HCT116 (cell line): ENCODE data around the gene SLC22A13. TPM values are rescaled to one million over a fixed set of nuclear protein-coding genes. Genes with fewer than 3 reads are reported as not detected.

Experiments
- ATAC-seq: fragments of 200-7000 bp; cut with Tn5 transposase; 2 replicates; pipeline ENCODE4 v1.9.1; 2020; ENCODE audit warnings: mild to moderate bottlenecking, moderate library complexity
- BruUV-seq: library from RNA; stranded (reverse); fragments of 400-500 nt; replicated peaks from 2 replicates; lab custom pipeline; 2021; lab: Mats Ljungman, UMichigan
- CTCF ChIA-PET: fragments of 300-600 bp; sonication (Branson Sonifier 250); formaldehyde crosslinking; loops from one replicate; lab custom pipeline; 2021; ENCODE audit warnings: antibody characterized with exemption; lab: Charles Lee
- POLR2A ChIA-PET: fragments of 300-600, 350-600 bp; sonication (Branson Sonifier 250); formaldehyde crosslinking; loops from one replicate; lab custom pipeline; 2021; ENCODE audit warnings: antibody characterized with exemption; lab: Charles Lee
- RAD21 ChIA-PET, 2 experiments: fragments of 300-600 bp; sonication (Branson Sonifier 250); formaldehyde crosslinking; loops; one replicate each; lab custom pipeline; 2023; ENCODE audit warnings: low total read pairs in 2 of 2; ENCODE audit not compliant: uncharacterized antibody in 2 of 2, unreplicated experiment in 2 of 2, low non-redundant PET in 1 of 2; lab: Charles Lee
- DNase-seq: peaks from one replicate; pipeline ENCODE4 v3.0.0-alpha.2; 2010; ENCODE audit warnings: low read depth, low spot score
- H2AFZ ChIP-seq: fragments of 200-600 bp; shearing (Covaris generic), sonication (generic); 2 replicates; pipeline ENCODE4 v1.6.1; 2017; ENCODE audit warnings: low read depth, mixed run types, mixed read lengths, antibody characterized with exemption, low read length; ENCODE audit not compliant: poor library complexity, severe bottlenecking
- H3K27ac ChIP-seq: 2 replicates; pipeline ENCODE4 v1.5.1; 2012; ENCODE audit warnings: low read depth, low read length
- H3K27me3 ChIP-seq: fragments of 200-600 bp; sonication (generic); 2 replicates; pipeline ENCODE4 v1.6.1; 2016; ENCODE audit warnings: mixed run types, low read length, mixed read lengths; ENCODE audit not compliant: insufficient read depth
- H3K36me3 ChIP-seq, 2 experiments: fragments of 200-500 bp in 1 of 2; fragments of 200-600 bp in 1 of 2; sonication (Bioruptor generic) in 1 of 2; sonication (generic) in 1 of 2; 2 replicates each; pipeline versions ENCODE4 v1.5.1 to v1.6.1; 2014 to 2016; ENCODE audit warnings: low read length in 2 of 2, inconsistent platforms in 1 of 2, mixed read lengths in 1 of 2, mixed run types in 1 of 2; ENCODE audit not compliant: insufficient read depth in 2 of 2, control insufficient read depth in 1 of 2
- H3K4me1 ChIP-seq, 2 experiments: fragments of 200-600 bp in 1 of 2; sonication (generic) in 1 of 2; 2 replicates each; pipeline versions ENCODE4 v1.5.1 to v1.6.1; 2012 to 2017; ENCODE audit warnings: low read length in 2 of 2, inconsistent platforms in 1 of 2, mild to moderate bottlenecking in 1 of 2, mixed read lengths in 1 of 2, mixed run types in 1 of 2, moderate library complexity in 1 of 2; ENCODE audit not compliant: insufficient read depth in 2 of 2, control insufficient read depth in 1 of 2
- H3K4me2 ChIP-seq: fragments of 200-600 bp; sonication (generic); 2 replicates; pipeline ENCODE4 v1.6.1; 2017; ENCODE audit warnings: mixed run types, low read length, mixed read lengths
- H3K4me3 ChIP-seq, 2 experiments: fragments of 200-600 bp in 1 of 2; sonication (generic) in 1 of 2; replicated peaks in 1 of 2; 2 replicates each; pipeline ENCODE4 v1.5.1; 2011 to 2016; ENCODE audit warnings: low read length in 2 of 2, control low read depth in 1 of 2, low read depth in 1 of 2, mild to moderate bottlenecking in 1 of 2, mixed read lengths in 1 of 2, mixed run types in 1 of 2
- H3K79me2 ChIP-seq: fragments of 200-600 bp; sonication (generic); 2 replicates; pipeline ENCODE4 v1.6.1; 2017; ENCODE audit warnings: mild to moderate bottlenecking, mixed run types, low read length, moderate library complexity, mixed read lengths; ENCODE audit not compliant: insufficient read depth
- H3K9ac ChIP-seq: fragments of 200-600 bp; sonication (generic); 2 replicates; pipeline ENCODE4 v1.6.1; 2016; ENCODE audit warnings: low read length, mixed read lengths
- H3K9me2 ChIP-seq: fragments of 200-600 bp; sonication (generic), shearing (Covaris generic); 2 replicates; pipeline ENCODE4 v1.6.1; 2017; ENCODE audit warnings: mixed run types, mild to moderate bottlenecking, moderate library complexity; ENCODE audit not compliant: insufficient read depth
- H3K9me3 ChIP-seq, 2 experiments: fragments of 200-500 bp in 1 of 2; fragments of 200-600 bp in 1 of 2; sonication (Bioruptor generic) in 1 of 2; sonication (generic) in 1 of 2; 2 replicates each; pipeline ENCODE4 v1.6.1; 2014 to 2017; ENCODE audit warnings: low read length in 2 of 2, mixed read lengths in 2 of 2, inconsistent platforms in 1 of 2, low read depth in 1 of 2, mild to moderate bottlenecking in 1 of 2, mixed run types in 1 of 2, moderate library complexity in 1 of 2; ENCODE audit not compliant: control insufficient read depth in 1 of 2, insufficient read depth in 1 of 2
- H4K20me1 ChIP-seq: fragments of 200-600 bp; sonication (generic), shearing (Covaris generic); 2 replicates; pipeline ENCODE4 v1.6.1; 2017; ENCODE audit warnings: mixed run types, mild to moderate bottlenecking, moderate library complexity; ENCODE audit not compliant: insufficient read depth
- EGR1 ChIP-seq: IDR thresholded peaks from 2 replicates; pipeline ENCODE4 v1.6.1; 2012; ENCODE audit warnings: low read depth
- EZH2phosphoT487 ChIP-seq: fragments of 200-600 bp; IDR thresholded peaks from 2 replicates; pipeline ENCODE4 v1.6.1; 2018; ENCODE audit warnings: antibody characterized with exemption, borderline replicate concordance
- POLR2A ChIP-seq: IDR thresholded peaks from 2 replicates; pipeline ENCODE4 v1.7.0; 2011; ENCODE audit warnings: borderline replicate concordance; ENCODE audit not compliant: insufficient read depth, insufficient read length; ENCODE audit errors: extremely low read depth
- POLR2AphosphoS5 ChIP-seq: IDR thresholded peaks from 2 replicates; pipeline ENCODE4 v1.6.1; 2011; ENCODE audit warnings: mild to moderate bottlenecking, low read depth, low read length, moderate library complexity
- RAD21 ChIP-seq: IDR thresholded peaks from 2 replicates; pipeline ENCODE4 v1.6.1; 2012; ENCODE audit warnings: low read depth, mild to moderate bottlenecking
- REST ChIP-seq: IDR thresholded peaks from 2 replicates; pipeline ENCODE4 v1.6.1; 2012; ENCODE audit warnings: low read depth
- SP1 ChIP-seq: IDR thresholded peaks from 2 replicates; pipeline ENCODE4 v1.6.1; 2012; ENCODE audit warnings: low read depth
- TCF7L2 ChIP-seq: IDR thresholded peaks from 2 replicates; pipeline ENCODE4 v1.7.0; 2011; ENCODE audit warnings: borderline replicate concordance, inconsistent platforms; ENCODE audit not compliant: insufficient read depth, insufficient read length; ENCODE audit errors: extremely low read depth
- ZBTB33 ChIP-seq: IDR thresholded peaks from 2 replicates; pipeline ENCODE4 v1.6.1; 2011; ENCODE audit warnings: mild to moderate bottlenecking, low read length, moderate library complexity; ENCODE audit not compliant: insufficient replicate concordance; ENCODE audit errors: extremely low read depth
- ZFX ChIP-seq: fragments of 450-650 bp; IDR thresholded peaks from 2 replicates; pipeline ENCODE4 v1.6.1; 2017
- ZNF274 ChIP-seq: fragments of 200-500 bp; sonication (Bioruptor generic); IDR thresholded peaks from 2 replicates; pipeline ENCODE4 v1.6.1; 2014; ENCODE audit warnings: mild to moderate bottlenecking, low read depth, low read length, inconsistent platforms
- intact Hi-C: fragments of 100-400 bp; cut with micrococcal nuclease; formaldehyde crosslinking; loops from 2 replicates; pipeline ENCODE4 v1.10.0; 2022
- total RNA-seq: library from RNA; stranded (reverse); gene quantifications from one replicate; pipeline ENCODE4 v1.2.1, GENCODE V29; 2021; ENCODE audit not compliant: unreplicated experiment

Gene SLC22A13
- total RNA-seq, 1 experiment from 2014 or later: 0.47 TPM

GRCh38 chr3:38314112-38314763, 48.6 kb downstream of the SLC22A13 start:
- RAD21 ChIA-PET: no interaction called here
- TF ChIP-seq ZNF274 (no peak), RAD21 (no peak), SP1 (no peak)
- intact Hi-C loops: no loop called here
- H3K36me3 ChIP-seq: no peaks in the 10 kb centered on the region
- no peaks in the 10 kb centered on the region for H3K4me1 ChIP-seq
- H3K9ac ChIP-seq: no peak overlapping the region
- POLR2A ChIA-PET: no interaction called here
- H3K27ac ChIP-seq: no peak overlapping the region
- ATAC-seq (no peak), DNase-seq (no peak)
- H3K79me2 ChIP-seq: no peaks in the 10 kb centered on the region
- H3K27me3 ChIP-seq: no peaks in the 10 kb centered on the region
- no peak overlapping the region for H3K4me2 ChIP-seq
- BruUV-seq: no TSS peak
- no peaks in the 10 kb centered on the region for H3K9me3 ChIP-seq
- no peak overlapping the region for H2AFZ ChIP-seq
- no peaks in the 10 kb centered on the region for H3K9me2 ChIP-seq
- CTCF ChIA-PET: no interaction called here
- no peaks in the 10 kb centered on the region for H4K20me1 ChIP-seq
- no peak overlapping the region for H3K4me3 ChIP-seq

- BruUV-seq: no TSS peak
- H3K27me3 ChIP-seq: no peaks in the 10 kb centered on the region
- TF ChIP-seq TCF7L2 (no peak), EGR1 (no peak), ZBTB33 (no peak), ZFX (no peak), POLR2A (no peak), EZH2phosphoT487 (no peak), REST (no peak), POLR2AphosphoS5 (no peak)
These were observed 49.3 kb downstream of the SLC22A13 start for GRCh38 chr3:38314764-38315487.

More at GRCh38 chr3:38314764-38315487, 49.3 kb downstream of the SLC22A13 start:
- H4K20me1 ChIP-seq: no peaks in the 10 kb centered on the region
- H3K36me3 ChIP-seq: no peaks in the 10 kb centered on the region
- no peak overlapping the region for H3K9ac ChIP-seq
- intact Hi-C loops: no loop called here
- no peak for DNase-seq
- no peak overlapping the region for H2AFZ ChIP-seq
- no peak overlapping the region for H3K4me3 ChIP-seq
- POLR2A ChIA-PET: no interaction called here
- CTCF ChIA-PET: no interaction called here
- no peaks in the 10 kb centered on the region for H3K9me2 ChIP-seq
- H3K4me2 ChIP-seq: no peak overlapping the region
- H3K79me2 ChIP-seq: no peaks in the 10 kb centered on the region
- ATAC-seq: no peak
- H3K4me1 ChIP-seq: no peaks in the 10 kb centered on the region
- H3K27ac ChIP-seq: no peak overlapping the region
- no peaks in the 10 kb centered on the region for H3K9me3 ChIP-seq
- RAD21 ChIA-PET: no interaction called here
